ENCODE data around the gene NRAS.
"Not testable (repeated sequence)": the region's sequence is repeated elsewhere in the genome, so short reads cannot be mapped to it uniquely, and the experiment has no call there.

Gene NRAS

GRCh38 chr1:114716304-114717170 lies at the start of gene NRAS:
Gene NRAS (minus strand): TSS chr1:114716771. CDS start chr1:114716160, 611 bp downstream.
- DNase-seq, result peak; percentile 76 to 78

DNA sequence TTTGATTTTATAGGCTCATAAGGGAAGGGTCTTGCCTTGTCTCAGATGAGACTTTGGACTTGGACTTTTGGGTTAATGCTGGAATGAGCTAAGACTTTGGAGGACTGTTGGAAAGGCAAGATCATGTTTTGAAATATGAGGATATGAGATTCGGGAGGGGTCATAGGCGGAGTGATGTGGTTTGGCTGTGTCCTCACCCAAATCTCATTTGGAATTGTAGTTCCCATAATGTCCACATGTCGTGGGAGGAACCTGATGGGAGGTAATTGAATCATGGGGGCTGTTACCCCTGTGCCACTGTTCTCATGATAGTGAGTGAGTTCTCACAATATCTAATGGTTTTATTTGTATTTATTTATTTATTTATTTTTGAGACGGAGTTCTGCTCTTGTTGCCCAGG lies 48.1 kb upstream of the NRAS start:
- DNase-seq, result peak in 1 of 2 experiments; percentile 19

- DNase-seq, result no peak
These were observed 41.8 kb upstream of the NRAS start for GRCh38 chr1:114758256-114758832.

DNA sequence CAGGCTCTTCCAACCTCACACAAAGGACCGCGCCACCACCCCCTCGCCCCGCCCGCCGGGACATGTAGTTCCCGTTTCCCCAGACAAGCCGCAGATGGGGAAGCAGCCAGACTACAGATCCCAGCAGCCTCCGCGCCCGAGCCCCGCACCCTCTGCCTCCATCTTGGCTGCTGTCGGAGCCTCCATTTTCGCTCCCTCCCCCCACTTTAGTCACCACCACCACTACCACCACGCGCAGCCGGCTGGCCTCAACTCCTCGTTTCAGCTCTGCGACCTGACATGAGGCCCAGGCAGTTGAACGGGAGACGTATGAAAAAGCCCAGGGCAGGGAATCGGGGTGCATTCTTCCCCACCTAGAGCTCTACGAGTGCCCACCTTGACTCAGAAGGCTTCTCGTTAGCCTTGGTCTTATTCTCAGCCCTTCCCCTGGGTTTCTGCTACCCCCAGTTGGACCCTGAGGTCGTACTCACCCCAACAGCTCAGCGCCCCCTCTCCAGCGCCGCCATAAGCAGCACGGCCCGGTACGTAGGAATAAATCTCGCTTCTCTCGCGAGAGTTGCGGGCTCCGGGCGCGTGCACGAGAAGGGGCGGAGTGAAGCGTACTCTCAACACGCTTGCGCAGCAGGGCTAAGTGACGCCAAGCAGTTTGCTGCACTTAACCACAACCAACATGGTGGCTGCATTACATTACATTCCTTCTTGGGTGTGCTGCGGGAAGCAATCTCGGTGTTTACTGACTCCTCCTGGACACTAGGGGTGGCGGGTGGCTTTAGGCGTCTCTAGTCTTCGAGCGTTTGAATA lies 41.1 kb upstream of the NRAS start, which contains the start of gene CSDE1:
Gene CSDE1, minus strand, starts transcription at position 530 of the 801 bp plus-strand sequence. CDS start 18,094 bp downstream, outside the sequence.
- DNase-seq, result peak; percentile 95 to 96

DNA sequence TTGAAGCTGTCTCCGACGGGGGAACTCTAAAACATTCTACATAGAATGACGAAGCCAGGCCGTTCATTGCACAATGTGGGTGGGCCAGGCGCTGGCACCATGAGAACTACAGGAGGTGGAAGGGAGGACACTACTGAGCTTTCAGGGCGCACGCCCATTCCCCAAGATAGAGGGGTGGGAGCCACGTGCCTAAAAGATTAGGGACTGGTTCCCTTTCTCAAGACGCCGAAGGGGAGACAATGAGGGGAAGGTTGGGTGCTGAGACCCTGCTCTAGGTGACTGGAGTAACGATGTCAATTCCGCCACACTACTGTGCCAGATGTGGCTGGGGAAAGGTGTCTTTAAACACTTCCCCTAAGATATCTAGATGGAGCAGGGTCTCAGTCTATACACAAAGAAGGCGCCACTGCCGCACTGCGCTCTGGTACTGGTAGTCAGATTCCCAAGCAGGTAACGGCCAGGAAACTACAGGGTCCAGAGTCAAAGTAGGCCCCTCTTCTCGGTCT lies 40.4 kb upstream of the NRAS start:
- DNase-seq, result peak in 1 of 2 experiments; percentile 41

- no peak for DNase-seq
These were observed 39.7 kb upstream of the NRAS start for GRCh38 chr1:114756009-114756892.

GRCh38 chr1:114755006-114755931 lies 38.7 kb upstream of the NRAS start:
- DNase-seq, result peak; percentile 10 to 33

- not testable (repeated sequence) for DNase-seq
These were observed 37.1 kb upstream of the NRAS start for GRCh38 chr1:114753702-114754101.

DNA sequence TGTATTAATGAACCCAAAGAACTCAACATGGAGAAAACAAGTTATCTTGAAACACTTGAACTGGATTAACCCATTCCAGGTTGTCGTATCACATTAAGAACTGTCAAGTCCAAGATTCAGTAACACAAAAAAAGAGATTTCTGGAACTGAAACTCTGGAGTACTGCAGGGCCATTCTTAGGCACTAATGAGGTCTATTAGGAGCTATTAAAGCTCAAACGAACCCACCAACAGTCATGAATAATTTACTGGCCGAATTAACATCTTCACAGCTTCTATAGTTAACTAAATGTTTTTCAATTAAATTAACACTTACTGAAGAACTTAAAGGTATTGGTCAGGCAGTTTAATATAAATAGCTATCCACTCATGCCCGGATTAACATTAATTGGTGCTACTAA lies 36.6 kb upstream of the NRAS start:
- no peak for DNase-seq

DNA sequence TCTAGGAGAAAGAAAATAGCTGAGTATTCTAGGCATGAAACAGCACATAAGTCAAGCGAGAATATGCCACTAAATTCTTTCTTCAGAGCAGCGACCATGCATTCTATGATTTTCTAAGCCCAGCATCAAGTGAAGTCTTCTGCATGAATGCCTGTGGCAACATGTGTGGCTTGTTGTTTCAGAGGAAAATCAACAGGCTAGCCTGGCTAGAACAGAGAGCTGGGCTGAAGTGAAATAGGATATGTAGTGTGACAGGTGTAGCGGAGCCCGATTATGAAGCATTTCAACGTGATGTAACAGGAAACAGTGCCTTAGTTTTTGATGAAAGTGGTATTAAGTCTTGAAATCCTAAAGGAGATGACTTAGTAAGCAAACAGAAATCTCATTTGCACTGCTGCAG lies 34.2 kb upstream of the NRAS start:
- DNase-seq, result no peak

- no peak for DNase-seq
These were observed 33.3 kb upstream of the NRAS start for GRCh38 chr1:114749835-114750234.

DNA sequence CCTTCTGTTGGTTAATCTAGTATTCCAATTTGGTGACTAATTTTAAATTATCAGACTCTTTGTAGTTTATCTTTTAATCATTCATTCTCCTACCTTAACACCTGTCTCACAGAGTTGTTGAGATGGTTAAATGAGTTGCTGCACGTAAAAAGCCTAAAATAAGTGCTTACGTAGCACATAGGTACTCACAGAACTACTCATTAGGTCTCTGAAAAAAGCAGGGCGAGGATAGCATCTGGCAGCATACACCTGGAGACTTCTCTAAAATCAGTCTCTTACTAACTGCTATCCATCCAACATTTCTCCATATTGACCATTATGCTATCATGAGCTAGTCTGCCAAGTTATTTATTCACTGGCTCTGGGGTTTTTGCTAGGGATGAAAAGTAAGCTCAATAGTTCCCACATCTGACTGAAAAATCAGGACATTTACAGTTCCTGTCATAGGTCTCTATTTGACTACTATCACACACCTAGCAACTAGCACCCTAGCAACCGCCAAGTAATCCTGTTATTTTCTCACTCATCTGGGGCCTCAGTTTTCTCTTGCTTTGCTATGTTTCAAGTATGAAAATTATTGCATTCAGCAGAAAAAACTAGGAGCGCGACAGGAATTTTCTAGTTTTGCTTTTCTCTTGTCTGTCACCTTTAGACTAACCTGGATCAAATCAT lies 30.0 kb upstream of the NRAS start:
- no peak for DNase-seq

GRCh38 chr1:114745291-114745690 lies 28.7 kb upstream of the NRAS start:
- DNase-seq, result no peak

DNA sequence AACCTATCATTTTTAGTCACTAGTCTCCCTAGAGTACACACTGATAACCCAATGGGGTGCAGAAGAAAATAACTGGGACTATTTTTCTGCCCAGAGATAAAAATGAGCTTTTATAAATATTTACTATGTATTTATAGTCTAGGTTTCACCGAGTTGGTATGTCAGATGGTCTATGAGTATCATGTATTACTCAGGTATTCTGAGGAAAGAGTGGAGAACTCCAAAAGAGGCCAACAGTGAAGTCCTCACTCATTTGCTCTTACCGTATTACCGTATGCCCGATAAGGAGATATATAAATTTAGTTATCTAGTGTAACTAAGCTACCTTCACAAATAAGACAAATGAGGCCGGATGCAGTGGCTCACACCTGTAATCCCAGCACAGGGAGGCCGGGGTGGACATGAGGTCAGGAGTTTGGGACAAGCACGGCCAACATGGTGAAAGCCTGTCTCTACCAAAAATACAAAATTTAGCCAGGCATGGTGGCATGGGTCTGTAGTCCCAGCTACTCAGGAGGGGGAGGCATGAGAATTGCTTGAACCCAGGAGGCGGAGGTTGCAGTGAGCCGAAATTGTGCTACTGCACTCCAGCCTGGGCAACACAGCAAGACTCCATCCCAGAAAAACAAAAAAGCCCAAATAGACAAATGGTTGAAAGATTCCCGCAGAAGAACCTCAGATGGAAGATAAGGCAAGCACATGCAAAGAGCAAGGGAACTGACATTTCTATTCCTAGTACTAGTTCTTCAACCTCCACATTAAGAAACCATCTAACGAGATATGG lies 25.6 kb upstream of the NRAS start:
- DNase-seq, result no peak

DNA sequence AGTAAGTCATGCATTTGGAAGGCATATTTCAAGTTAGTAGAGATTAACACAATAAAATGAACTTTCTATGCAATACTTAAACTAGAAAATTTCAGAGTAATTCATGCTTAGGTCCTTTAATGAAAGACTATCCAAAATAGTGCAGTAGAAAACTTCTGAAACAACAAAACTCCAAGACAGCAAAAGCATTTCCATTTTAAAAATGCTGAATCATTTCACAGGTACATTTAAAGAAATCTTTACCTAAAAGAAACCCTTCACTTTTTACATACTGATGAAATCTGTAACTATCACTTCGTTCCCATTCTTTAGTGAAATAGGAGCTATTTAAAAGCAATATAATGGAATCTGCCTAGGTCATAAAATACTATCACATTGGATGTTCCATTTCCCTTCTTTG lies 23.8 kb upstream of the NRAS start:
- DNase-seq, result no peak

DNA sequence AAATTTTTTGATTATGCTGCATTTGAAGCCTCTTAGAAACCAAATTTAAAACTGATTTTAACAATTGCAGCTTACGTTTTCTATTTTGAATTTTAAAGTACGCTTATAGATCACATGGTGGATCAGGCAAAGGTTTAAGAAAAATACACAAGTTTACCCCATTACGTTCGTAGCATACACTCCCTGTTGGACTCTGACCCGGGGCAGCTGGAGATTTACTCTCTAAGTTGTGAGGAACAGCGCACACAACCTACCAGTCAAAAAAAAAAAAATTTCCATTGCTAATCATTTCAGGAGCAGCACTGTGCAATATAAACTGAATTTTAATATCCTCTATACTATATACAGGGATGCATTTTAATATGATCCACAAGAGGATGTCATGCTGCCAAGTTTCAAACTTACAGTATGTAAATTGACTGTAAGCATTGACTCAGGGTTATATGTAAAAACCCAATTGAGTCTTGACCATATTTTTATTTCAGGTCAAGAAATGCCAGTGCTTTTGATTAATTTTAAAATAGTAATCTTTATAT lies 20.8 kb upstream of the NRAS start:
- no peak for DNase-seq

DNA sequence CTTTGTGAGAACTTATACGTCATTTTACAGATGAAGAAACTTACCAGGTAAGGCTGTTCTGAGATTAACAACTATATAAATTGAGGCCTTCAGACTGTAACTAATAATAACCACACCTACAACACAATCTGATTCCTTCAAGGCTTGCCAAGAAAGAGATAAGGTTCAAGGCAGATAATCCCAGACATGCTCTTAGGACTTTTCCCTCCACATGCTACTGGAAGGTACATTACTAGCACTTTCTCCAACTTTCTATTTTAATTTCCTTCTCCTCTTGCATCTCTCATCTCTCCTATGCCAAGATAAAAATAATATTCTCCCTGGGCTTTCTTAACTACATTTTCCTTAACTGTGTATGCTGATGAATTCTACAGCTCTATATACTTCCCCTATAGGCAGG lies 18.9 kb upstream of the NRAS start:
- DNase-seq, result no peak

DNA sequence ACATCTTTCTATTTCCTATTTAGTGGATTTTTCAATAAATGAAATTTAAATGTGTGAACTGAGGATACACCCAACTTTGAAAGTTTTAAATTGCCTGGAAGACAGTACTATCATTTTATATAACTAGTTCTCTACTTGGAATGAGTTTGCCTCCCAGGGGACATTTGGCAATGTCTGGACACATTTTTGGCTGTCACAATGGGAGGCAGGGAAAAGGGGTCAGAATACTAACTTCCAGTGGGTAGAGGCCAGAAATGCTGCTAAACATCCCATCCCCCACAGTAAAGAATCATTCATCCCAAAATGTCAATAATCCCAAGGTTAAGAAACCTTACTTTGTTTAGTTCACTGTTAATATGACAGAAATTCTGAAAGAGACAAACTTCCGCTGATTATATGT lies 13.2 kb upstream of the NRAS start:
- no peak for DNase-seq

- DNase-seq, result no peak
These were observed 12.0 kb upstream of the NRAS start for GRCh38 chr1:114728553-114728952.

Measured in Kasumi-1 (cell line).